Measurements from ENCODE around the gene SF3B2. TPM values are rescaled to one million over a fixed set of nuclear protein-coding genes. Genes with fewer than 3 reads are reported as not detected.

The SF3B2 gene
- total RNA-seq, 1 experiment from 2014 or later = 237 TPM

- Histone ChIP-seq H2AFZ (ENCODE audit: low read length) (no peak overlapping the region), H3K18ac (ENCODE audit: insufficient read length, low read depth, low read length) (no peak overlapping the region)
- H3K4me1 Mint-ChIP-seq = peaks cover 21 to 34% of the 10 kb centered on the region in 2 experiments
Observed at GRCh38 chr11:66008095-66008467, 44.1 kb upstream of the SF3B2 start.

More at GRCh38 chr11:66008095-66008467, 44.1 kb upstream of the SF3B2 start:
- Histone ChIP-seq H3K14ac (ENCODE audit: insufficient read depth, low read length) (no peak overlapping the region), H3K4me2 (ENCODE audit: insufficient read depth, insufficient read length, low read length) (no peak overlapping the region), H4K5ac (ENCODE audit: insufficient read length, low read depth, low read length) (no peak overlapping the region), H3T11ph (ENCODE audit: low read length) (no peak overlapping the region), H3K23ac (ENCODE audit: insufficient read length, low read depth, low read length) (no peak overlapping the region), H2BK5ac (ENCODE audit: insufficient read length, low read length) (no peak overlapping the region), H3K4me1 (ENCODE audit: insufficient read depth, low read length) (no peaks in the 10 kb centered on the region), H3K23me2 (ENCODE audit: insufficient read length, low read depth, low read length, poor library complexity, severe bottlenecking) (peaks cover 6% of the 10 kb centered on the region), H3K56ac (ENCODE audit: insufficient read length, low read depth, low read length) (no peak overlapping the region), H4K20me1 (ENCODE audit: control insufficient read depth, insufficient read depth, insufficient read length) (no peaks in the 10 kb centered on the region), H2AK5ac (ENCODE audit: insufficient read length, low read length) (no peak overlapping the region), H3K4ac (ENCODE audit: low read depth, low read length) (no peak overlapping the region), H4K91ac (ENCODE audit: insufficient read length, low read depth, low read length) (no peak overlapping the region), H3K27ac (ENCODE audit: insufficient read length, low read depth, low read length) (no peak overlapping the region), H3K27me3 (ENCODE audit: insufficient read depth, low read length) (peaks cover 4% of the 10 kb centered on the region; the same call in 1 of the 2 replicates), H3K9me3 (ENCODE audit: control insufficient read depth, low read depth, low read length) (no peaks in the 10 kb centered on the region), H2BK12ac (ENCODE audit: insufficient read length, low read depth, low read length) (no peak overlapping the region), H3K79me2 (ENCODE audit: insufficient read depth, low read length) (peaks cover 3% of the 10 kb centered on the region; the same call in 1 of the 2 replicates), H3K79me1 (ENCODE audit: insufficient read depth, low read depth, low read length, poor library complexity, severe bottlenecking) (no peaks in the 10 kb centered on the region), H4K8ac (replicated peaks; ENCODE audit: insufficient read length, low read depth, low read length) (no peak overlapping the region), H2BK20ac (ENCODE audit: low read depth, low read length, poor library complexity, severe bottlenecking) (no peak overlapping the region), H2BK120ac (ENCODE audit: low read depth, low read length, poor library complexity, severe bottlenecking) (no peak overlapping the region), H3K9ac (ENCODE audit: extremely low read depth, insufficient read length, low read length) (no peak overlapping the region), H2BK15ac (ENCODE audit: low read depth, low read length) (no peak overlapping the region)
- no peaks in the 10 kb centered on the region; the same call in 1 of the 2 replicates for H3K27me3 Mint-ChIP-seq (ENCODE audit: low read depth)
- DNase-seq = no peak
- no CpG with 5 or more reads among the region's 2 CpGs for WGBS (ENCODE audit: extremely low coverage, insufficient read length, low lambda C conversion rate)
- peaks cover 5 to 28% (median 22%) of the 10 kb centered on the region in 3 experiments; a peak in 5 of 7 replicates for H3K36me3 Mint-ChIP-seq (ENCODE audit: insufficient read depth in 1 of 3, low read depth in 3 of 3)
- H3K27ac Mint-ChIP-seq = no peak overlapping the region; a peak in 1 of 7 replicates
- no peaks in the 10 kb centered on the region for H3K9me3 Mint-ChIP-seq
- TF ChIP-seq, protein P1, sequence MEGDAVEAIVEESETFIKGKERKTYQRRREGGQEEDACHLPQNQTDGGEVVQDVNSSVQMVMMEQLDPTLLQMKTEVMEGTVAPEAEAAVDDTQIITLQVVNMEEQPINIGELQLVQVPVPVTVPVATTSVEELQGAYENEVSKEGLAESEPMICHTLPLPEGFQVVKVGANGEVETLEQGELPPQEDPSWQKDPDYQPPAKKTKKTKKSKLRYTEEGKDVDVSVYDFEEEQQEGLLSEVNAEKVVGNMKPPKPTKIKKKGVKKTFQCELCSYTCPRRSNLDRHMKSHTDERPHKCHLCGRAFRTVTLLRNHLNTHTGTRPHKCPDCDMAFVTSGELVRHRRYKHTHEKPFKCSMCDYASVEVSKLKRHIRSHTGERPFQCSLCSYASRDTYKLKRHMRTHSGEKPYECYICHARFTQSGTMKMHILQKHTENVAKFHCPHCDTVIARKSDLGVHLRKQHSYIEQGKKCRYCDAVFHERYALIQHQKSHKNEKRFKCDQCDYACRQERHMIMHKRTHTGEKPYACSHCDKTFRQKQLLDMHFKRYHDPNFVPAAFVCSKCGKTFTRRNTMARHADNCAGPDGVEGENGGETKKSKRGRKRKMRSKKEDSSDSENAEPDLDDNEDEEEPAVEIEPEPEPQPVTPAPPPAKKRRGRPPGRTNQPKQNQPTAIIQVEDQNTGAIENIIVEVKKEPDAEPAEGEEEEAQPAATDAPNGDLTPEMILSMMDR (conservative IDR thresholded peaks at IDR 0.05) = no peak
- no peak overlapping the region for H3K4me3 Mint-ChIP-seq
